Activated CD4-positive, alpha-beta T cell treated with anti-CD3 and anti-CD28 coated beads for 48 hours (primary cell): ENCODE measurements around the gene SYP.
A peak's percentile ranks its signal among the peaks of the same experiment; 100 is the strongest.

Experiments
- DNase-seq: peaks from one replicate; pipeline ENCODE4 v3.0.0-alpha.2; 2020

SYP gene

GRCh38 chrX:49214996-49215526, 15.1 kb upstream of the SYP start:
- DNase-seq = no peak

GRCh38 chrX:49214416-49214815, 14.4 kb upstream of the SYP start:
- DNase-seq = no peak

- no peak for DNase-seq
Observed at GRCh38 chrX:49212861-49213260, 12.9 kb upstream of the SYP start.

GRCh38 chrX:49212209-49212608, 12.2 kb upstream of the SYP start:
- DNase-seq = no peak

- no peak for DNase-seq
Observed at GRCh38 chrX:49211074-49211473, 11.1 kb upstream of the SYP start.

- no peak for DNase-seq
Observed at GRCh38 chrX:49210406-49210805, 10.4 kb upstream of the SYP start.

GRCh38 chrX:49209434-49210251, 9.7 kb upstream of the SYP start:
- no peak for DNase-seq

GRCh38 chrX:49208399-49208798, 8.4 kb upstream of the SYP start:
- DNase-seq = no peak

GRCh38 chrX:49206543-49206942, 6.5 kb upstream of the SYP start:
- no peak for DNase-seq

GRCh38 chrX:49205443-49205842, 5.5 kb upstream of the SYP start:
- DNase-seq = no peak

- no peak for DNase-seq
Observed at GRCh38 chrX:49204709-49205108, 4.7 kb upstream of the SYP start.

- DNase-seq = no peak
Observed at GRCh38 chrX:49204017-49204416, 4.0 kb upstream of the SYP start.

GRCh38 chrX:49203536-49203935, 3.5 kb upstream of the SYP start:
- DNase-seq = no peak

- no peak for DNase-seq
Observed at GRCh38 chrX:49202022-49202421, 2.0 kb upstream of the SYP start.

GRCh38 chrX:49199315-49199595, 738 bp downstream of the SYP start:
- no peak for DNase-seq

- DNase-seq = no peak
Observed at GRCh38 chrX:49198540-49199314, 1.3 kb downstream of the SYP start.

- DNase-seq = no peak
Observed at GRCh38 chrX:49197543-49198087, 2.4 kb downstream of the SYP start.

GRCh38 chrX:49193542-49193964, 6.4 kb downstream of the SYP start:
- no peak for DNase-seq

GRCh38 chrX:49192722-49193328, 7.2 kb downstream of the SYP start:
- peak; percentile 59 for DNase-seq

GRCh38 chrX:49191574-49192011, 8.4 kb downstream of the SYP start:
- peak; percentile 46 for DNase-seq

GRCh38 chrX:49190821-49191573, 9.0 kb downstream of the SYP start:
- peak; percentile 86 for DNase-seq

- DNase-seq = no peak
Observed at GRCh38 chrX:49189606-49190005, 10.4 kb downstream of the SYP start.
